WTC11 (cell line): ENCODE results near the gene TMTC3. TPM values are rescaled to one million over a fixed set of nuclear protein-coding genes. Genes with fewer than 3 reads are reported as not detected.

Experiments
- ATAC-seq: fragments of 200-7000 bp; cut with Tn5 transposase; 2 replicates; pipeline ENCODE4 v1.10.0; 2021; ENCODE audit warnings: mild to moderate bottlenecking, moderate library complexity
- CTCF ChIA-PET: fragments of 300-600 bp; sonication (Branson Sonifier 250); formaldehyde crosslinking; loops from one replicate; lab custom pipeline; 2021; ENCODE audit warnings: antibody characterized with exemption; lab: Charles Lee
- POLR2A ChIA-PET: fragments of 350-600 bp; sonication (Branson Sonifier 250); formaldehyde crosslinking; loops from one replicate; lab custom pipeline; 2021; ENCODE audit warnings: antibody characterized with exemption; lab: Charles Lee
- DNase-seq: peaks from one replicate; pipeline ENCODE4 v3.0.0; 2021; ENCODE audit warnings: low spot score
- H3K27ac Mint-ChIP-seq: 2 replicates; pipeline ENCODE4 v1.8.0; 2021; ENCODE audit warnings: mixed read lengths
- H3K27me3 Mint-ChIP-seq: 2 replicates; pipeline ENCODE4 v1.8.0; 2021; ENCODE audit warnings: low read depth, mild to moderate bottlenecking, moderate library complexity, mixed read lengths
- H3K36me3 Mint-ChIP-seq: 2 replicates; pipeline ENCODE4 v1.8.0; 2021; ENCODE audit warnings: mixed read lengths
- H3K4me1 Mint-ChIP-seq: 2 replicates; pipeline ENCODE4 v1.8.0; 2022; ENCODE audit warnings: mixed read lengths
- H3K4me3 Mint-ChIP-seq: 2 replicates; pipeline ENCODE4 v1.8.0; 2021; ENCODE audit warnings: mild to moderate bottlenecking, moderate library complexity, mixed read lengths
- H3K9me3 Mint-ChIP-seq: 2 replicates; pipeline ENCODE4 v1.8.0; 2021; ENCODE audit warnings: mixed read lengths
- CBFB ChIP-seq: sonication (generic); formaldehyde crosslinking; IDR thresholded peaks from 2 replicates; pipeline ENCODE4 v1.8.1; 2022; ENCODE audit warnings: mild to moderate bottlenecking, low read depth, missing genetic modification reagents
- CREM ChIP-seq: sonication (generic); formaldehyde crosslinking; IDR thresholded peaks from 2 replicates; pipeline ENCODE4 v1.8.1; 2022; ENCODE audit warnings: mild to moderate bottlenecking, missing genetic modification reagents, moderate library complexity
- ETV6 ChIP-seq: sonication (generic); formaldehyde crosslinking; IDR thresholded peaks from 2 replicates; pipeline ENCODE4 v1.8.1; 2022; ENCODE audit warnings: mild to moderate bottlenecking, missing genetic modification reagents
- FOXP1 ChIP-seq: sonication (generic); formaldehyde crosslinking; IDR thresholded peaks from 2 replicates; pipeline ENCODE4 v1.8.0; 2022; ENCODE audit warnings: missing genetic modification reagents, mild to moderate bottlenecking, moderate library complexity, borderline replicate concordance
- GABPB1 ChIP-seq: sonication (generic); formaldehyde crosslinking; IDR thresholded peaks from 2 replicates; pipeline ENCODE4 v1.8.1; 2023; ENCODE audit warnings: mild to moderate bottlenecking, missing genetic modification reagents
- GTF2I ChIP-seq: fragments of 250-450 bp; sonication (Bioruptor Pico); conservative IDR thresholded peaks from 2 replicates; pipeline ENCODE4 v1.4.0; 2021; ENCODE audit warnings: mild to moderate bottlenecking
- IRF2 ChIP-seq: sonication (generic); formaldehyde crosslinking; IDR thresholded peaks from 2 replicates; pipeline ENCODE4 v1.8.0; 2022; ENCODE audit warnings: low read depth, missing genetic modification reagents, borderline replicate concordance
- JAZF1 ChIP-seq: fragments of 250-450 bp; sonication (Bioruptor Pico); IDR thresholded peaks from 2 replicates; pipeline ENCODE4 v1.9.0; 2021; ENCODE audit warnings: moderate library complexity, mild to moderate bottlenecking, inconsistent platforms
- RELA ChIP-seq: sonication (generic); formaldehyde crosslinking; IDR thresholded peaks from 2 replicates; pipeline ENCODE4 v1.8.1; 2022; ENCODE audit warnings: missing genetic modification reagents, mild to moderate bottlenecking, borderline replicate concordance
- TP53 ChIP-seq: sonication (generic); formaldehyde crosslinking; IDR thresholded peaks from 2 replicates; pipeline ENCODE4 v1.8.1; 2023; ENCODE audit warnings: mild to moderate bottlenecking, missing genetic modification reagents
- ZBTB21 ChIP-seq: sonication (generic); formaldehyde crosslinking; IDR thresholded peaks from 2 replicates; pipeline ENCODE4 v1.8.1; 2023; ENCODE audit warnings: mild to moderate bottlenecking, missing genetic modification reagents, borderline replicate concordance
- ZNF121 ChIP-seq: sonication (generic); formaldehyde crosslinking; IDR thresholded peaks from 2 replicates; pipeline ENCODE4 v1.8.0; 2023; ENCODE audit warnings: missing genetic modification reagents
- ZNF138 ChIP-seq: sonication (generic); formaldehyde crosslinking; conservative IDR thresholded peaks from 2 replicates; pipeline ENCODE4 v1.8.1; 2022; ENCODE audit warnings: mild to moderate bottlenecking, moderate library complexity, missing genetic modification reagents
- ZNF232 ChIP-seq: sonication (generic); formaldehyde crosslinking; IDR thresholded peaks from 2 replicates; pipeline ENCODE4 v1.8.0; 2022; ENCODE audit warnings: mild to moderate bottlenecking, missing genetic modification reagents
- total RNA-seq: library from RNA; stranded (reverse); gene quantifications from 3 replicates; pipeline ENCODE4 v1.2.3, GENCODE V29; 2021
- TF ChIP-seq, protein P1 (sequence below): sonication (generic); formaldehyde crosslinking; IDR thresholded peaks from 2 replicates; pipeline ENCODE4 v1.8.0; 2022; ENCODE audit warnings: missing genetic modification reagents
- TF ChIP-seq, protein P2 (sequence below): sonication (generic); formaldehyde crosslinking; IDR thresholded peaks from 2 replicates; pipeline ENCODE4 v1.8.0; 2022; ENCODE audit warnings: mild to moderate bottlenecking, missing genetic modification reagents
- TF ChIP-seq, protein P3 (sequence below): fragments of 250-450 bp; sonication (Bioruptor Pico); IDR thresholded peaks from 2 replicates; pipeline ENCODE4 v1.8.0; 2021; ENCODE audit warnings: mild to moderate bottlenecking
- TF ChIP-seq, protein P4 (sequence below): fragments of 200-600 bp; IDR thresholded peaks from 2 replicates; pipeline ENCODE4 v1.8.0; 2022; ENCODE audit warnings: antibody characterized with exemption
- TF ChIP-seq, protein P5 (sequence below): fragments of 250-450 bp; sonication (Bioruptor Pico); IDR thresholded peaks from 2 replicates; pipeline ENCODE4 v1.9.0; 2021; ENCODE audit warnings: moderate library complexity, mild to moderate bottlenecking, inconsistent platforms, borderline replicate concordance
- TF ChIP-seq, protein P6 (sequence below): sonication (generic); formaldehyde crosslinking; conservative IDR thresholded peaks from 2 replicates; pipeline ENCODE4 v1.8.1; 2023; ENCODE audit warnings: mild to moderate bottlenecking, low read depth, missing genetic modification reagents, moderate library complexity
- TF ChIP-seq, protein P7 (sequence below): fragments of 250-450 bp; sonication (Bioruptor Pico); conservative IDR thresholded peaks from 2 replicates; pipeline ENCODE4 v1.9.0; 2021; ENCODE audit warnings: mild to moderate bottlenecking

The TMTC3 gene
- total RNA-seq, 1 experiment from 2014 or later, result 38.8 TPM

DNA sequence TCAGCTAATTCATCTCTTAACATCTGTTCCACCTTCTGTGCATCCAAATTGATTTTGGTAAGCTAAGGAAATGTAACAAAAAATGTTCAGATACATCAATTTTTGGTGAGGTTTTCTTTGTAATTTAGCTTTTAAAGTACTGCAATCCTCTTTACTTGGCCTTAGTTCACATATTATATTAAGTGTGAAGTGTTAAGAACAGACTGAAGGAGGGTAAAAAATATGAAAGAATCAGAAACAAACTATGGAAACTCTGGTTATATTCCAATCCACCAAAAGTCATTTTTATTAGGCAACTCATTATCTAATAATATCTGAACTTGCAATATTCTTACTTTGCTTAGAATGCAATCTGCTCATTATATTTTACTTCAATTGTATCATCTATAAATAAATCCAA, 49.3 kb upstream of the TMTC3 start:
- Mint-ChIP-seq H3K27me3 (no peaks in the 10 kb centered on the region), H3K9me3 (no peaks in the 10 kb centered on the region), H3K36me3 (peaks cover 4% of the 10 kb centered on the region), H3K4me3 (no peak overlapping the region), H3K4me1 (no peaks in the 10 kb centered on the region), H3K27ac (no peak overlapping the region)
- DNase-seq, result no peak
- CTCF ChIA-PET, result no interaction called here
- TF ChIP-seq GABPB1 (CRISPR knock-in tag) (no peak), GTF2I (CRISPR knock-in tag) (no peak), ZNF232 (CRISPR knock-in tag) (no peak), ZBTB21 (no peak), CBFB (CRISPR knock-in tag) (no peak), RELA (CRISPR knock-in tag) (no peak), ZNF121 (CRISPR knock-in tag) (no peak)
- TF ChIP-seq, protein P1, sequence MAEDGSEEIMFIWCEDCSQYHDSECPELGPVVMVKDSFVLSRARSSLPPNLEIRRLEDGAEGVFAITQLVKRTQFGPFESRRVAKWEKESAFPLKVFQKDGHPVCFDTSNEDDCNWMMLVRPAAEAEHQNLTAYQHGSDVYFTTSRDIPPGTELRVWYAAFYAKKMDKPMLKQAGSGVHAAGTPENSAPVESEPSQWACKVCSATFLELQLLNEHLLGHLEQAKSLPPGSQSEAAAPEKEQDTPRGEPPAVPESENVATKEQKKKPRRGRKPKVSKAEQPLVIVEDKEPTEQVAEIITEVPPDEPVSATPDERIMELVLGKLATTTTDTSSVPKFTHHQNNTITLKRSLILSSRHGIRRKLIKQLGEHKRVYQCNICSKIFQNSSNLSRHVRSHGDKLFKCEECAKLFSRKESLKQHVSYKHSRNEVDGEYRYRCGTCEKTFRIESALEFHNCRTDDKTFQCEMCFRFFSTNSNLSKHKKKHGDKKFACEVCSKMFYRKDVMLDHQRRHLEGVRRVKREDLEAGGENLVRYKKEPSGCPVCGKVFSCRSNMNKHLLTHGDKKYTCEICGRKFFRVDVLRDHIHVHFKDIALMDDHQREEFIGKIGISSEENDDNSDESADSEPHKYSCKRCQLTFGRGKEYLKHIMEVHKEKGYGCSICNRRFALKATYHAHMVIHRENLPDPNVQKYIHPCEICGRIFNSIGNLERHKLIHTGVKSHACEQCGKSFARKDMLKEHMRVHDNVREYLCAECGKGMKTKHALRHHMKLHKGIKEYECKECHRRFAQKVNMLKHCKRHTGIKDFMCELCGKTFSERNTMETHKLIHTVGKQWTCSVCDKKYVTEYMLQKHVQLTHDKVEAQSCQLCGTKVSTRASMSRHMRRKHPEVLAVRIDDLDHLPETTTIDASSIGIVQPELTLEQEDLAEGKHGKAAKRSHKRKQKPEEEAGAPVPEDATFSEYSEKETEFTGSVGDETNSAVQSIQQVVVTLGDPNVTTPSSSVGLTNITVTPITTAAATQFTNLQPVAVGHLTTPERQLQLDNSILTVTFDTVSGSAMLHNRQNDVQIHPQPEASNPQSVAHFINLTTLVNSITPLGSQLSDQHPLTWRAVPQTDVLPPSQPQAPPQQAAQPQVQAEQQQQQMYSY, result no peak
- TF ChIP-seq, protein P2, sequence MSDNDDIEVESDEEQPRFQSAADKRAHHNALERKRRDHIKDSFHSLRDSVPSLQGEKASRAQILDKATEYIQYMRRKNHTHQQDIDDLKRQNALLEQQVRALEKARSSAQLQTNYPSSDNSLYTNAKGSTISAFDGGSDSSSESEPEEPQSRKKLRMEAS (CRISPR knock-in tag), result no peak
- TF ChIP-seq, protein P3, sequence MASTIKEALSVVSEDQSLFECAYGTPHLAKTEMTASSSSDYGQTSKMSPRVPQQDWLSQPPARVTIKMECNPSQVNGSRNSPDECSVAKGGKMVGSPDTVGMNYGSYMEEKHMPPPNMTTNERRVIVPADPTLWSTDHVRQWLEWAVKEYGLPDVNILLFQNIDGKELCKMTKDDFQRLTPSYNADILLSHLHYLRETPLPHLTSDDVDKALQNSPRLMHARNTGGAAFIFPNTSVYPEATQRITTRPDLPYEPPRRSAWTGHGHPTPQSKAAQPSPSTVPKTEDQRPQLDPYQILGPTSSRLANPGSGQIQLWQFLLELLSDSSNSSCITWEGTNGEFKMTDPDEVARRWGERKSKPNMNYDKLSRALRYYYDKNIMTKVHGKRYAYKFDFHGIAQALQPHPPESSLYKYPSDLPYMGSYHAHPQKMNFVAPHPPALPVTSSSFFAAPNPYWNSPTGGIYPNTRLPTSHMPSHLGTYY (CRISPR knock-in tag), result no peak
- TF ChIP-seq, protein P4, sequence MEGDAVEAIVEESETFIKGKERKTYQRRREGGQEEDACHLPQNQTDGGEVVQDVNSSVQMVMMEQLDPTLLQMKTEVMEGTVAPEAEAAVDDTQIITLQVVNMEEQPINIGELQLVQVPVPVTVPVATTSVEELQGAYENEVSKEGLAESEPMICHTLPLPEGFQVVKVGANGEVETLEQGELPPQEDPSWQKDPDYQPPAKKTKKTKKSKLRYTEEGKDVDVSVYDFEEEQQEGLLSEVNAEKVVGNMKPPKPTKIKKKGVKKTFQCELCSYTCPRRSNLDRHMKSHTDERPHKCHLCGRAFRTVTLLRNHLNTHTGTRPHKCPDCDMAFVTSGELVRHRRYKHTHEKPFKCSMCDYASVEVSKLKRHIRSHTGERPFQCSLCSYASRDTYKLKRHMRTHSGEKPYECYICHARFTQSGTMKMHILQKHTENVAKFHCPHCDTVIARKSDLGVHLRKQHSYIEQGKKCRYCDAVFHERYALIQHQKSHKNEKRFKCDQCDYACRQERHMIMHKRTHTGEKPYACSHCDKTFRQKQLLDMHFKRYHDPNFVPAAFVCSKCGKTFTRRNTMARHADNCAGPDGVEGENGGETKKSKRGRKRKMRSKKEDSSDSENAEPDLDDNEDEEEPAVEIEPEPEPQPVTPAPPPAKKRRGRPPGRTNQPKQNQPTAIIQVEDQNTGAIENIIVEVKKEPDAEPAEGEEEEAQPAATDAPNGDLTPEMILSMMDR, result no peak
- POLR2A ChIA-PET, result no interaction called here
- no peak for ATAC-seq

DNA sequence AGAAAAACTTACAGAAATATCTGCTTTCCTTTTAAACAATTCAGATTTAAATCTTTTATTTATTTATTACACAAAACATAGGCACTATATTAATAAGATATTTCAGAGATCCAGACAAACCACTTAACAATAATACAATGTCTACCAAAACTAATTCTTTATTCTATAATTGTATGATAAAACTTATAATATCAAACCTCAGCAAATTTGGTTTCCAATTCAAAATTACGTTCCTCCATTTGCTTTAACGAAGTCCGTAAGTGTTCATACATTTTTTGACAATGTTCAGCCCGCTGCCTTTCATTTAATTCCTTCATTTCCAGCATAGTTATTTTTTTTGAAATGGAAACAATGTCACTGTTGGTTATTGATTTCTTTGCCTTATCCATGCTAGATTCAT, 48.5 kb upstream of the TMTC3 start:
- Mint-ChIP-seq H3K4me1 (no peaks in the 10 kb centered on the region), H3K27ac (no peak overlapping the region), H3K9me3 (no peaks in the 10 kb centered on the region), H3K27me3 (no peaks in the 10 kb centered on the region), H3K36me3 (peaks cover 4% of the 10 kb centered on the region), H3K4me3 (no peak overlapping the region)
- ChIA-PET CTCF (no interaction called here), POLR2A (no interaction called here)
- DNase-seq (no peak), ATAC-seq (no peak)
- TF ChIP-seq, protein P5, sequence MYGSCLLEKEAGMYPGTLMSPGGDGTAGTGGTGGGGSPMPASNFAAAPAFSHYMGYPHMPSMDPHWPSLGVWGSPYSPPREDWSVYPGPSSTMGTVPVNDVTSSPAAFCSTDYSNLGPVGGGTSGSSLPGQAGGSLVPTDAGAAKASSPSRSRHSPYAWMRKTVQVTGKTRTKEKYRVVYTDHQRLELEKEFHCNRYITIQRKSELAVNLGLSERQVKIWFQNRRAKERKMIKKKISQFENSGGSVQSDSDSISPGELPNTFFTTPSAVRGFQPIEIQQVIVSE (CRISPR knock-in tag), result no peak
- TF ChIP-seq RELA (CRISPR knock-in tag), result no peak
- no peak for TF ChIP-seq ETV6 (CRISPR knock-in tag)
- TF ChIP-seq, protein P6, sequence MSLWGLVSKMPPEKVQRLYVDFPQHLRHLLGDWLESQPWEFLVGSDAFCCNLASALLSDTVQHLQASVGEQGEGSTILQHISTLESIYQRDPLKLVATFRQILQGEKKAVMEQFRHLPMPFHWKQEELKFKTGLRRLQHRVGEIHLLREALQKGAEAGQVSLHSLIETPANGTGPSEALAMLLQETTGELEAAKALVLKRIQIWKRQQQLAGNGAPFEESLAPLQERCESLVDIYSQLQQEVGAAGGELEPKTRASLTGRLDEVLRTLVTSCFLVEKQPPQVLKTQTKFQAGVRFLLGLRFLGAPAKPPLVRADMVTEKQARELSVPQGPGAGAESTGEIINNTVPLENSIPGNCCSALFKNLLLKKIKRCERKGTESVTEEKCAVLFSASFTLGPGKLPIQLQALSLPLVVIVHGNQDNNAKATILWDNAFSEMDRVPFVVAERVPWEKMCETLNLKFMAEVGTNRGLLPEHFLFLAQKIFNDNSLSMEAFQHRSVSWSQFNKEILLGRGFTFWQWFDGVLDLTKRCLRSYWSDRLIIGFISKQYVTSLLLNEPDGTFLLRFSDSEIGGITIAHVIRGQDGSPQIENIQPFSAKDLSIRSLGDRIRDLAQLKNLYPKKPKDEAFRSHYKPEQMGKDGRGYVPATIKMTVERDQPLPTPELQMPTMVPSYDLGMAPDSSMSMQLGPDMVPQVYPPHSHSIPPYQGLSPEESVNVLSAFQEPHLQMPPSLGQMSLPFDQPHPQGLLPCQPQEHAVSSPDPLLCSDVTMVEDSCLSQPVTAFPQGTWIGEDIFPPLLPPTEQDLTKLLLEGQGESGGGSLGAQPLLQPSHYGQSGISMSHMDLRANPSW (CRISPR knock-in tag), result no peak
- no peak for TF ChIP-seq TP53 (CRISPR knock-in tag)
- no peak for TF ChIP-seq CREM (CRISPR knock-in tag)
- TF ChIP-seq, protein P4, result no peak
- no peak for TF ChIP-seq ZBTB21
- TF ChIP-seq IRF2, result no peak
- TF ChIP-seq, protein P7, sequence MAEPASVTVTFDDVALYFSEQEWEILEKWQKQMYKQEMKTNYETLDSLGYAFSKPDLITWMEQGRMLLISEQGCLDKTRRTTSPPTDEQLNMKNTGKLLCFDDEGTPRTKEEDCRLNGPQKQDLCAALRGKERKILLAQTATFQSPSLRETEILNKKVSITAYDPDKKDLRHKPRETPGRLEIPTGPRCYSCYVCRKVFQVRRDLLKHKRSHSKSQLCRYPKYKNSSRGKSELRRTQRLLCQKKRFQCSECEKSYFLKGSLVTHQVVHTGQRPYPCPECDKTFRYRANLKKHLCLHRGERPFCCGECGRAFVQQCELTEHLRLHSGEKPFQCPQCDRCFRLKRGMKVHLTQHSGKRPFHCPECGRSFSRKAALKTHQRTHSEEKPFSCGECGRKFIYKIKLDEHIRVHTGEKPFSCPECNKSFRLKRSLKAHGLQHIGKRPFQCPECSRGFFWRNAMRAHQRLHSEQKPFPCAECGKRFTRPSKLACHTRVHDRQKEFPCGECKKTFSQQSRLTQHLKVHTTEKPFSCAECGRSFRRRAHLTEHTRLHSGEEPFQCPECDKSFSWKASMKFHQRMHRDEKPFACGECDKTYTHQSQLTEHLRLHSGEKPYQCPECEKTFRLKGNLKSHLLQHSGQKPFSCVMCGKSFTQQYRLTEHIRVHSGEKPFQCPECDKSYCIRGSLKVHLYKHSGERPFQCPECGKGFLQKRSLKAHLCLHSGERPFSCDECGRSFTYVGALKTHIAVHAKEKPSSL (CRISPR knock-in tag), result no peak
- TF ChIP-seq ZNF138, result no peak
- no peak for TF ChIP-seq FOXP1 (CRISPR knock-in tag)
- no peak for TF ChIP-seq JAZF1
- TF ChIP-seq ZNF121 (CRISPR knock-in tag), result no peak
